Measurements from ENCODE around the gene POLD2. TPM values are rescaled to one million over a fixed set of nuclear protein-coding genes. Genes with fewer than 3 reads are reported as not detected.

The POLD2 gene
- total and polyA plus RNA-seq, 2 of the 13 experiments (the other 11 are each of a cell fraction or from before 2014, with no cell fraction given) = 87.6 to 95.1 TPM

DNA sequence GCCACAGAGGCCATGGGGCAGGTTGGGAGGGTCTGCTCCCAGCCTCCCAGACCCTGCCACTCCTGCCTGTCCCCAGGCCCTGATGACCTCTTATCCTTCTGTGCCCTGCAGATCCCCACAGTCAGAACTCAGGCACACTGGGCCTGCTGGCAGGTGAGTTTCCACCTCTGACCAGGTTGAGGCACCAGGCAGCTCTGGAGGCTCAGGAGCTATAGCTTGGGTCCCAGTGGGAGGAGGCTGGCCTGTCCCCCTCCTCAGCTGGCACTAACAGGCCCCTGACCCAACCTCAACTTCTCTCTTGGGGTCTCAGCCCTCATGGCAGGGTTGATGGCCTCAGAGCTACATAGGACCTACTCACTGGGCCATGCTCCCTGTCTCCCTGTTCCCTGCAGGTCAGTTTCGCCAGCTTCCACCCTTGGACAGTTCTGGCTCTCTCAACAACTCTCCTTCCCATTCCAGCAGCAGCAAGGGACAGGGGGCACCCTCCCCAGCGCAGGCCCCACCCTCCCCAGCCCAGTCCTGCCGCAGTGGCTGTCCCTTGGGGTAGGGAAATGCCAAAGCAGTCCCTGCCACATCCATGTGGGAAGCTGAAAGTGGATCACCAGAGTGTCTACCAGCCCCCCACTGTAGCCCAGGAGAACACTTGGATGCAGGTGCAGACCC lies 21.9 kb downstream of the POLD2 start (continued):
- TF ChIP-seq ZNF549 (CRISPR knock-in tag; IDR thresholded peaks at IDR 0.05) (no peak), NBN (conservative IDR thresholded peaks at IDR 0.05) (no peak), ZBTB38 (CRISPR knock-in tag; IDR thresholded peaks at IDR 0.05) (no peak), HINFP (CRISPR knock-in tag; IDR thresholded peaks at IDR 0.05; ENCODE audit: low read depth) (no peak), GABPB1 (CRISPR knock-in tag; IDR thresholded peaks at IDR 0.05) (peak; percentile 37; the same call in 1 of the 2 replicates), DMAP1 (CRISPR knock-in tag; IDR thresholded peaks at IDR 0.05) (no peak), ZNF639 (CRISPR knock-in tag; conservative IDR thresholded peaks at IDR 0.05) (no peak), ZNF317 (CRISPR knock-in tag; IDR thresholded peaks at IDR 0.05) (peak; percentile 13; the same call in 1 of the 2 replicates), ZNF724P (CRISPR knock-in tag; IDR thresholded peaks at IDR 0.05; ENCODE audit: borderline replicate concordance) (no peak), GABPA (IDR thresholded peaks at IDR 0.05; ENCODE audit: low read depth, low read length) (no peak), GABPA (CRISPR knock-in tag; IDR thresholded peaks at IDR 0.05; ENCODE audit: low read depth) (no peak), EHMT2 (IDR thresholded peaks at IDR 0.05; ENCODE audit: borderline replicate concordance, low read depth, low read length) (no peak), ZBTB1 (CRISPR knock-in tag; IDR thresholded peaks at IDR 0.05; ENCODE audit: borderline replicate concordance) (no peak), MTA1 (CRISPR knock-in tag; IDR thresholded peaks at IDR 0.05; ENCODE audit: borderline replicate concordance) (peak; percentile 30; the same call in 1 of the 2 replicates), GATAD1 (CRISPR knock-in tag; IDR thresholded peaks at IDR 0.05) (no peak; the same call in 1 of the 2 replicates), ZNF629 (CRISPR knock-in tag; conservative IDR thresholded peaks at IDR 0.05) (no peak), ZFY (CRISPR knock-in tag; IDR thresholded peaks at IDR 0.05) (peak; percentile 12; the same call in 1 of the 2 replicates), PRMT3 (CRISPR knock-in tag; IDR thresholded peaks at IDR 0.05; ENCODE audit: borderline replicate concordance, low read depth) (no peak)
- TF ChIP-seq, protein P1, sequence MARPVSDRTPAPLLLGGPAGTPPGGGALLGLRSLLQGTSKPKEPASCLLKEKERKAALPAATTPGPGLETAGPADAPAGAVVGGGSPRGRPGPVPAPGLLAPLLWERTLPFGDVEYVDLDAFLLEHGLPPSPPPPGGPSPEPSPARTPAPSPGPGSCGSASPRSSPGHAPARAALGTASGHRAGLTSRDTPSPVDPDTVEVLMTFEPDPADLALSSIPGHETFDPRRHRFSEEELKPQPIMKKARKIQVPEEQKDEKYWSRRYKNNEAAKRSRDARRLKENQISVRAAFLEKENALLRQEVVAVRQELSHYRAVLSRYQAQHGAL (CRISPR knock-in tag; IDR thresholded peaks at IDR 0.05; ENCODE audit: not compliant biosample characterization) = no peak
- TF ChIP-seq, protein P2, sequence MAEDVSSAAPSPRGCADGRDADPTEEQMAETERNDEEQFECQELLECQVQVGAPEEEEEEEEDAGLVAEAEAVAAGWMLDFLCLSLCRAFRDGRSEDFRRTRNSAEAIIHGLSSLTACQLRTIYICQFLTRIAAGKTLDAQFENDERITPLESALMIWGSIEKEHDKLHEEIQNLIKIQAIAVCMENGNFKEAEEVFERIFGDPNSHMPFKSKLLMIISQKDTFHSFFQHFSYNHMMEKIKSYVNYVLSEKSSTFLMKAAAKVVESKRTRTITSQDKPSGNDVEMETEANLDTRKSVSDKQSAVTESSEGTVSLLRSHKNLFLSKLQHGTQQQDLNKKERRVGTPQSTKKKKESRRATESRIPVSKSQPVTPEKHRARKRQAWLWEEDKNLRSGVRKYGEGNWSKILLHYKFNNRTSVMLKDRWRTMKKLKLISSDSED (CRISPR knock-in tag; IDR thresholded peaks at IDR 0.05) = no peak
- TF ChIP-seq, protein P3, sequence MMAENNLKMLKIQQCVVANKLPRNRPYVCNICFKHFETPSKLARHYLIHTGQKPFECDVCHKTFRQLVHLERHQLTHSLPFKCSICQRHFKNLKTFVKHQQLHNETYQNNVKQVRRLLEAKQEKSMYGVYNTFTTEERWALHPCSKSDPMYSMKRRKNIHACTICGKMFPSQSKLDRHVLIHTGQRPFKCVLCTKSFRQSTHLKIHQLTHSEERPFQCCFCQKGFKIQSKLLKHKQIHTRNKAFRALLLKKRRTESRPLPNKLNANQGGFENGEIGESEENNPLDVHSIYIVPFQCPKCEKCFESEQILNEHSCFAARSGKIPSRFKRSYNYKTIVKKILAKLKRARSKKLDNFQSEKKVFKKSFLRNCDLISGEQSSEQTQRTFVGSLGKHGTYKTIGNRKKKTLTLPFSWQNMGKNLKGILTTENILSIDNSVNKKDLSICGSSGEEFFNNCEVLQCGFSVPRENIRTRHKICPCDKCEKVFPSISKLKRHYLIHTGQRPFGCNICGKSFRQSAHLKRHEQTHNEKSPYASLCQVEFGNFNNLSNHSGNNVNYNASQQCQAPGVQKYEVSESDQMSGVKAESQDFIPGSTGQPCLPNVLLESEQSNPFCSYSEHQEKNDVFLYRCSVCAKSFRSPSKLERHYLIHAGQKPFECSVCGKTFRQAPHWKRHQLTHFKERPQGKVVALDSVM (CRISPR knock-in tag; IDR thresholded peaks at IDR 0.05) = no peak
- TF ChIP-seq, protein P4, sequence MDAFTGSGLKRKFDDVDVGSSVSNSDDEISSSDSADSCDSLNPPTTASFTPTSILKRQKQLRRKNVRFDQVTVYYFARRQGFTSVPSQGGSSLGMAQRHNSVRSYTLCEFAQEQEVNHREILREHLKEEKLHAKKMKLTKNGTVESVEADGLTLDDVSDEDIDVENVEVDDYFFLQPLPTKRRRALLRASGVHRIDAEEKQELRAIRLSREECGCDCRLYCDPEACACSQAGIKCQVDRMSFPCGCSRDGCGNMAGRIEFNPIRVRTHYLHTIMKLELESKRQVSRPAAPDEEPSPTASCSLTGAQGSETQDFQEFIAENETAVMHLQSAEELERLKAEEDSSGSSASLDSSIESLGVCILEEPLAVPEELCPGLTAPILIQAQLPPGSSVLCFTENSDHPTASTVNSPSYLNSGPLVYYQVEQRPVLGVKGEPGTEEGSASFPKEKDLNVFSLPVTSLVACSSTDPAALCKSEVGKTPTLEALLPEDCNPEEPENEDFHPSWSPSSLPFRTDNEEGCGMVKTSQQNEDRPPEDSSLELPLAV (CRISPR knock-in tag; conservative IDR thresholded peaks at IDR 0.05; ENCODE audit: low read depth) = no peak
